HFFc6 (cell line): ENCODE data around the gene ST6GALNAC4. TPM values are rescaled to one million over a fixed set of nuclear protein-coding genes. Genes with fewer than 3 reads are reported as not detected.
A peak's percentile ranks its signal among the peaks of the same experiment; 100 is the strongest.

Experiments used
- DNase-seq: peaks from one replicate; pipeline ENCODE4 v3.0.0-alpha.2; 2018
- H3K27ac Mint-ChIP-seq: 2 replicates; pipeline ENCODE4 v1.8.0; 2020; ENCODE audit warnings: mild to moderate bottlenecking, mixed read lengths
- H3K27me3 Mint-ChIP-seq: 2 replicates; pipeline ENCODE4 v1.8.0; 2021; ENCODE audit warnings: mild to moderate bottlenecking, moderate library complexity, mixed read lengths; ENCODE audit not compliant: insufficient read depth
- H3K36me3 Mint-ChIP-seq: 2 replicates; pipeline ENCODE4 v1.8.0; 2021; ENCODE audit warnings: low read depth, mixed read lengths
- H3K4me1 Mint-ChIP-seq: 2 replicates; pipeline ENCODE4 v1.8.0; 2020; ENCODE audit warnings: low read depth, mixed read lengths
- H3K4me3 Mint-ChIP-seq: 2 replicates; pipeline ENCODE4 v1.8.0; 2020; ENCODE audit warnings: mild to moderate bottlenecking, moderate library complexity, mixed read lengths
- H3K9me3 Mint-ChIP-seq: 2 replicates; pipeline ENCODE4 v1.8.0; 2020; ENCODE audit warnings: mild to moderate bottlenecking, mixed read lengths
- CTCF ChIP-seq: fragments of 200-600 bp; sonication (generic); IDR thresholded peaks from 2 replicates; pipeline ENCODE4 v1.5.0; 2021; ENCODE audit warnings: antibody characterized with exemption, mild to moderate bottlenecking
- long read RNA-seq: library from polyadenylated mRNA; unstranded; transcript quantifications from one replicate; pipeline ENCODE4 v2.0.0, GENCODE V29; 2019
- total RNA-seq, 6 experiments: library from RNA; stranded (reverse); fragmentation: NEBNext Ultra II Directional; extraction: Animal tissue kit (Norgen Biotek cat#: 25700); gene quantifications; 2 replicates in 1 of 6; 3 replicates in 5 of 6; pipeline ENCODE4 v1.2.3, GENCODE V29; 2021

Gene ST6GALNAC4, protein sequence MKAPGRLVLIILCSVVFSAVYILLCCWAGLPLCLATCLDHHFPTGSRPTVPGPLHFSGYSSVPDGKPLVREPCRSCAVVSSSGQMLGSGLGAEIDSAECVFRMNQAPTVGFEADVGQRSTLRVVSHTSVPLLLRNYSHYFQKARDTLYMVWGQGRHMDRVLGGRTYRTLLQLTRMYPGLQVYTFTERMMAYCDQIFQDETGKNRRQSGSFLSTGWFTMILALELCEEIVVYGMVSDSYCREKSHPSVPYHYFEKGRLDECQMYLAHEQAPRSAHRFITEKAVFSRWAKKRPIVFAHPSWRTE
- total RNA-seq = 10 to 100 TPM; 22.9 to 33.4 (median 27.7) TPM
- long read RNA-seq, transcript ST6GALNAC4-201 (6 exons, 1,691 nt) = major isoform, 12 of 17 reads
- long read RNA-seq, partial matches to known transcripts = 0 of 17 reads
- long read RNA-seq, other reads (novel, unspliced or antisense) = 5 of 17 reads

DNA sequence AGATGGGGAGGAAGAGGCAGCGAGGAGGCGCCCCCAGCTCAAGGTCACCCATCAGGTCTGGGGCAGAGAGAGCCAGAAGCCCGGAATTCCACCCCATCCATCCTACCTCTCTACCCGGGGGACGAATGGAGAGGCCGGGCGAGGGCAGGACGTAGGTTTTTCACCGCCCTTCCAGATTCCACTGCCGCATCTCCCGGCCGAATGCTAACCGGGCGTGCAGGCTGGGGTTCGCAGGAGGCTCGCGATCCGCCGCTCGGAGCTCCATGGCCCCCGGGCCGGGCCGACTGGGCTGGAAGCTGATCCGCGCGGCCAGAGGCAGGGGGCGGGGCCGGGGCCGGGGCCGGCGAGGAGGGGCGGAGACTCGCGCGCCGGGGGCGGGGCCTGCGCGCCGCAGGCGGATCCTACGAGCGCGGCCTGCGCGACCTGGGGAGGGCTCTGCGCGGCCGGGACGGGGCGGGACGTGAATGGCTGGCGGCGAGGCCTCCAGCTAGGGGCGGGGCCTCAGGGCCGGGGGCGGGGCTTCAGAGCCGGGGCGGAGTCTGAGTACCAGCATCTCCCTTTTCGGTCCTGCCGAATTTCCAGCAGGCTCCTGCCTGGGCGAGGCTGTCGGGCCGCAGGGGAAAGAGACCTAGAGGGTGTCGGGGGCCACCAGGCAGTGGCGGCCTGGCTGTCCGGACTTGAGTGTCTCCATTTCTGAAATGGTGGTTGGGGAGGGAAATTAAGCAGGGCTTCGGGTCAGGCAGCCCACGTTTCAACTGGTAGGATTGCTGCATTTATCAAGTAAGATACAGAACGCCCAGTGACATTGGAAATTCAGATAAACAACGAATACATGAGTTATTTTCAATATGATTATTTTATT lies at the start of gene ST6GALNAC4:
TSS of gene ST6GALNAC4 (minus strand) at position 322 of the 862 bp plus-strand sequence. CDS start 622 bp downstream, outside the sequence.
- no peaks in the 10 kb centered on the region for H3K9me3 Mint-ChIP-seq
- H3K36me3 Mint-ChIP-seq = no peaks in the 10 kb centered on the region
- TF ChIP-seq CTCF = no peak
- H3K27me3 Mint-ChIP-seq = no peaks in the 10 kb centered on the region
- H3K27ac Mint-ChIP-seq = peak within 1 kb of the TSS; percentile 77
- peaks cover 60% of the 10 kb centered on the region for H3K4me1 Mint-ChIP-seq
- H3K4me3 Mint-ChIP-seq = peak within 1 kb of the TSS; percentile 90
- DNase-seq = peak; percentile 82

- DNase-seq = no peak
- Mint-ChIP-seq H3K4me3 (peak overlapping the region; percentile 72), H3K27ac (peak overlapping the region; percentile 88), H3K9me3 (no peaks in the 10 kb centered on the region), H3K27me3 (peaks cover 3% of the 10 kb centered on the region), H3K36me3 (no peaks in the 10 kb centered on the region), H3K4me1 (peaks cover 79% of the 10 kb centered on the region)
- no peak for TF ChIP-seq CTCF
Measured at GRCh38 chr9:127965953-127966352, 49.1 kb upstream of the ST6GALNAC4 start.

DNA sequence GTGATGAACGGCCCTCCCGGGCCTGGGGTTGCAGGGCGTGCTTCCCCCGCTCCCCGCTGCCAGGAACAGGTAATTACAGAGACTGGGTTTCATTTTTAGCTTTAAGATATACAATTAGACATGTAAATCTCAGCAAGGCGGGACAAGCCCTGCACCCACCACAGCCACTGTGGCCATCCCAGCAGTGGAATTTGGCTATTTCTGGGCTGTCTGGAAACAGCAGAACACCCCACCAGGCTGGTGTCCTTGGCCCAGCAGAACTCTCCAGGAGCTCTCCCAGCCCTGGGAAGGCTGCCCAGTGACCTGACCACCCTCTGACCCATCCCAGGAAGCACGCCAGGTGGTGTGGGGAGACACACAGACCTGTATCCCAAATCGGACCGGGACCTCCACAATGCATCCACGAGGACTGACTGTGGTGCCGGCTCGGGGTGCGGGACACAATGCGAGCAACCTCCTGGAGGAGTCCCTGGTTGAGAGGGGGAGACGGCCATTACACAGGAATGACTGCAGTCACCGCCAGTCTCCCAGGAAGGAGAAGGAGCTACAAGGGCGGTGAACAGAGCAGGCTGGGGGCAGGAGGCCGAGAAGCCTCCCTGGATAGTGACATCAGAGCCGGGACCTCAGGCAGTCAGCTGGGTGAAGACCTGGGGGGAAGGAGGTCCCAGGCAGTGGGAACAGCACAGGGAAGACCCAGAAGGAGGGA lies 46.7 kb upstream of the ST6GALNAC4 start:
- H3K4me3 Mint-ChIP-seq = no peak overlapping the region
- TF ChIP-seq CTCF = no peak
- H3K27ac Mint-ChIP-seq = no peak overlapping the region
- DNase-seq = no peak
- peaks cover 7% of the 10 kb centered on the region for H3K36me3 Mint-ChIP-seq
- H3K9me3 Mint-ChIP-seq = no peaks in the 10 kb centered on the region
- H3K4me1 Mint-ChIP-seq = peaks cover 55% of the 10 kb centered on the region
- peaks cover 2% of the 10 kb centered on the region for H3K27me3 Mint-ChIP-seq

GRCh38 chr9:127963041-127963358 lies 46.2 kb upstream of the ST6GALNAC4 start:
- no peak for TF ChIP-seq CTCF
- H3K27me3 Mint-ChIP-seq = peaks cover 2% of the 10 kb centered on the region
- DNase-seq = no peak
- no peak overlapping the region for H3K27ac Mint-ChIP-seq
- no peaks in the 10 kb centered on the region for H3K9me3 Mint-ChIP-seq
- peaks cover 8% of the 10 kb centered on the region for H3K36me3 Mint-ChIP-seq
- H3K4me3 Mint-ChIP-seq = no peak overlapping the region
- H3K4me1 Mint-ChIP-seq = peaks cover 49% of the 10 kb centered on the region

DNA sequence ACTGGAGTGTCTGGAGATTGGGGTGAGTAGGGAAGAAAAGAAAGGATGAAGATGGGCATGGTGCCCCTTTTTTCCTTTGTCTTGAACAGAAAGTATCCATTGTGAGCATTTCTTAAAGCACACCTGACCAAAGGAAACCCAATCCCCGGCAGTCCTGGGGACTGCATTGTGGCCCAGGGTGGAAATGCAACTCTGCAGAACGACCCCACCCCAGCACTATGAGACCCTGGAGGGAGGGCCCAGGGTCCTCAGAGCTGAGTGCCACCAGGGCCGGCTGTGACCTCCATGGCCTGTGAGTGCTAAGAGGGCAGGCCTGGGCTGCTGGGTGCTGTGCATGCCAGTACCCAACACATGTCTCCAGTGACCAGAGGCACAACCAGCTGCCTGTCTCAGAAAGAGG lies 45.4 kb upstream of the ST6GALNAC4 start:
- peaks cover 8% of the 10 kb centered on the region for H3K36me3 Mint-ChIP-seq
- peaks cover 42% of the 10 kb centered on the region for H3K4me1 Mint-ChIP-seq
- no peak for TF ChIP-seq CTCF
- H3K9me3 Mint-ChIP-seq = no peaks in the 10 kb centered on the region
- H3K27me3 Mint-ChIP-seq = no peaks in the 10 kb centered on the region; the same call in 1 of the 2 replicates
- H3K27ac Mint-ChIP-seq = no peak overlapping the region
- H3K4me3 Mint-ChIP-seq = no peak overlapping the region
- DNase-seq = no peak
